Measurements from ENCODE around the gene BICRAL. TPM values are rescaled to one million over a fixed set of nuclear protein-coding genes. Genes with fewer than 3 reads are reported as not detected.

BICRAL gene
- total RNA-seq, 4 donors from 2014 or later, result 15.8 to 22.8 (median 16.9) TPM

DNA sequence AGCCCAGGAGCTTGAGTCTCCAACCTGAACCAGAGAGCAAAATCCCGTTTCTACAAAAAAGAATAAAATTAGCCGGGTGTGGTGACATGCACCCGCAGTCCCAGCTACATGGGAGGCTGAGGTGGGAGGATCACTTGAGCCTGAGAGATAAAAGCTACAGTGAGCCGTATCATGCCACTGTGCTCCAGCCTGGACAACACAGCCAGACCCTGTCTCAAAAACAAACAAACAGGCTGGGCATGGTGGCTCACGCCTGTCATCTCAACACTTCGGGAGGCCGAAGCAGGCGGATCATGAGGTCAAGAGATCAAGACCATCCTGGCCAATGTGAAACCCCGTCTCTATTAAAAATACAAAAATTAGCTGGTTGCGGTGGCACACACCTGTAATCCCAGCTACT lies 122.6 kb downstream of the BICRAL start:
- TF ChIP-seq, protein P1, sequence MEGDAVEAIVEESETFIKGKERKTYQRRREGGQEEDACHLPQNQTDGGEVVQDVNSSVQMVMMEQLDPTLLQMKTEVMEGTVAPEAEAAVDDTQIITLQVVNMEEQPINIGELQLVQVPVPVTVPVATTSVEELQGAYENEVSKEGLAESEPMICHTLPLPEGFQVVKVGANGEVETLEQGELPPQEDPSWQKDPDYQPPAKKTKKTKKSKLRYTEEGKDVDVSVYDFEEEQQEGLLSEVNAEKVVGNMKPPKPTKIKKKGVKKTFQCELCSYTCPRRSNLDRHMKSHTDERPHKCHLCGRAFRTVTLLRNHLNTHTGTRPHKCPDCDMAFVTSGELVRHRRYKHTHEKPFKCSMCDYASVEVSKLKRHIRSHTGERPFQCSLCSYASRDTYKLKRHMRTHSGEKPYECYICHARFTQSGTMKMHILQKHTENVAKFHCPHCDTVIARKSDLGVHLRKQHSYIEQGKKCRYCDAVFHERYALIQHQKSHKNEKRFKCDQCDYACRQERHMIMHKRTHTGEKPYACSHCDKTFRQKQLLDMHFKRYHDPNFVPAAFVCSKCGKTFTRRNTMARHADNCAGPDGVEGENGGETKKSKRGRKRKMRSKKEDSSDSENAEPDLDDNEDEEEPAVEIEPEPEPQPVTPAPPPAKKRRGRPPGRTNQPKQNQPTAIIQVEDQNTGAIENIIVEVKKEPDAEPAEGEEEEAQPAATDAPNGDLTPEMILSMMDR (IDR thresholded peaks at IDR 0.05; ENCODE audit: low read depth), result no peak

DNA sequence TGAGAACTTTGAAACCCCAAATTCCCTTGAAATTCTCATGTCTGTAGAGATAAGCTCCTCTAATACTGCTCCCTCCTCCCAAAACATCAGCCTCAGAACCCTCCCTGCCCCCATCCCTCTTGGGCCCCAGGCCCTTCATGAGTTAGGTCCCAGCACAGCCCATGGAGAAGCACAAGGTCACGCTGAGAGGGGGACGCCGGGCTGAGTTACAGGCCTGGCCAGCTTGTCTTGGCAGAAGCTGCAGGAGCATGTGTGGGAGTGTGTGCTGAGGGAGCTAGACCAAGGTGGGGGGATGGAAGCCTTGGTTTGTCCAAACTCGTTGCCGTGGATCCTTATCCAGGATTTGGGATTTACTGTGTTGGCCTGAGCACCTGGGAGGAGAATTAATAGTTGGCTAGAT lies 125.5 kb downstream of the BICRAL start:
- TF ChIP-seq, protein P1 (IDR thresholded peaks at IDR 0.05; ENCODE audit: low read depth), result no peak

DNA sequence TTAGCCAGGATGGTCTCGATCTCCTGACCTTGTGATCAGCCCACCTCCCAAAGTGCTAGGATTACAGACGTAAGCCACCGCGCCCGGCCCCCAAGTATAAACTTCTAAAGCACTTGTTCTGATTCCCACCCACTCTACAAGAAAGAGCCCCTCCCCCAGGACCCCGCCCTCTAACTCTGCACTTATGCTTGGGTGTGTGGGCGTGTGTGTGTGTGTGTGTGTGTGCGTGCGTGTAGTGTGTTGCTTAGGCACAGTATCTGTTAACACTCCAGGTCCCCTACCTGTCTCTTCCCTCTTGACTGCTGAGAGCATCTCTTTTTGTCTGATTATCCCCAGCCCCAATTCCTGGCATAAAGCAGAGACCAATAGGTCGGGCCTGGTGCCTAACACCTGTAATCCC lies 128.0 kb downstream of the BICRAL start:
- TF ChIP-seq, protein P1 (IDR thresholded peaks at IDR 0.05; ENCODE audit: low read depth), result no peak

DNA sequence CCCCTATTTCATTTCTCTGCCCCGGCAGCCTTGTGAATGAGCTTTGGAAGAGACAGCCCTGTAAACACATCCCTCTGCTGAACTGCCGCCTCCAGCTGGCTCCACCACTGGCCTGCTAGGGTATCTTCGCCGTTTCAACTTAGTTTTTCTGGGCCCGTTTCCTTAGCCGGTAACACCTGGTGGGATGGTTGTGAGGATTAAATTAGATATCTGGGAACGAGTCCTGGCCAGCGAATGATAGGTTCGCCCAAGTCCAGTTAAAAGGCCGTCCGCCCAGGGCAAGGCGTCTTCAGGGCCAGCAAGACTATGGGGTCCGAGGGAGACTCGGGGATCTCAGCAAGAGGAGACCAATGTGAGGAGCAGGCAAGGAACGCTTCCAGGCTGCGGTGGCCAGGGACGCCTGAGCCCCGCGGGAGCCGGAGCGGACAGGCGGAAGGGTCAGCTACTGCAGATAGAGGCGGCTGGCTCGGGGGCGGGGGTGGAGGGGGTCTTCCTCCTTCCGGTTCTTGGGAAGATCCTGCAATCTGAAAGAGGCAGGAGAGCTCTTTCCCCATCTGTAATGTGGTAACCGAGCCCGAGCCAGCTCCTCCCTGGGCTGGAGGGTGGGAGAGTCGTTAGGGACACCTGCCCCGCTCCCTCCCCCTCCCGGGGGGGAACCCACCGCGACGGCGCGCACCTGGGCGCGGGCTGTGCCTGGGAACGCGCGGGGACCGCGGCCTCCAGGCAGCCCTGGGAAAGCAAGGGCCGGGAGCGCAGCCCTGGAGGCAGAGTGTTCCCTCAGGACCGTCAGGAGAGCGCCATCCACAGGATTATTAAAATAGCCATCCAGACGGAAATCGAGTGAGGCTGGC lies 129.5 kb downstream of the BICRAL start:
- TF ChIP-seq, protein P1 (IDR thresholded peaks at IDR 0.05; ENCODE audit: low read depth), result no peak

DNA sequence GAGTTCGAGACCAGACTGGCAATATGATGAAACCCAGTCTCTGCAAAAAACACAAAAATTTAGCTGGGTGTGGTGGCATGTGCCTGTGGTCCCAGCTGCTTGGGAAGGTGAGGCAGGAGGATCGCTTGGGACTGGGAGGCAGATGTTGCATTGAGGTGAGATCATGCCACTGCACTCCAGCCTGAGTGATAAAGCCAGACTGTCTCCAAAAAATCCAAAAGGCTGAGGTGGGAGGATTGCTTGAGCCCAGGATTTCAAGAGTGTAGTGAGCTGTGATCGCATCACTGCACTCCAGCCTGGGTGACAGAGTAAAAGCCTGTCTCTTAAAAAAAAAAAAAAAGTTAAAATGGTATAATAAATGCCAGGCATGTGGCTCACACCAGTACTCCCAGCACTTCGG lies 132.7 kb downstream of the BICRAL start:
- TF ChIP-seq, protein P1 (IDR thresholded peaks at IDR 0.05; ENCODE audit: low read depth), result no peak

DNA sequence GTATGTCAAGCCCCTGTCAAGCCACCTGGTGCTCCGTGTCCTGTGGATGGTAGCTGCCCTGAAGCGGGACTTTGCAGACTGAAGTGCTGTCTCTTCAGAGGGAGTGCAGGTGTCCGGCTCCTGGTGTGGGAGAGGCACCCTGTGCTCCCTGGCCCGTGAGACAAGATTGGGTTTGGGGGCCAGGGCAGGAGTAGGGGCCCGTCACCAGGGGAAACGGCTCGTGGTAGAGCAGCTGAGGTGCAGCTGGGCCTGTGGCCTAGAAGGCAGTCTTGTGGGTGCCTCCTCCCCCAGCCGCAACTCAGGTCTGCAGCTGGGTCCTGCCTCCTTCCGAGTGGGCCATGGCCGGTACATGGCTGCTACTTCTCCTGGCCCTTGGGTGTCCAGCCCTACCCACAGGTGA lies 133.9 kb downstream of the BICRAL start, which contains the start of gene PTCRA:
TSS of gene PTCRA (plus strand) at position 322 of the 400 bp plus-strand sequence. CDS start at position 339, 17 bp downstream.
- TF ChIP-seq, protein P1 (IDR thresholded peaks at IDR 0.05; ENCODE audit: low read depth), result no peak

DNA sequence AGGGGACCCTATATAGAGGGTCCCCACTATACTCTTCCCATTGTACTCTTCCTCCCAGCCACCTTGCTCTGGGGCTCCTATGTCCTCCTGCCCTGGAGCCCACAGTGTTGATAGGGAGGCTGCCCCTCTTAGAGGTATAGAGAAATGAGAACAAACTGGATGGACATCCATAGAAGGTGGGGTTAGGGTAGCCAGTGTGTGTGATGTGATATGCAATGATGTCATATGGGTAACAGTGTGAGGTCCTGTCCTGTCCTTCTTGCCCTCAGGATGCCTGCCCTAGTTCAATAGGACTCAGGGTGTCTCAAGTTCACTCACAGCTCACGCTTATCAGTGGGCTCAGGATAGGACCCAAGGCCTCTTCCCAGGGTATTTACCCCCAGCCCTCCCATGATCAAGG lies 134.4 kb downstream of the BICRAL start:
- TF ChIP-seq, protein P1 (IDR thresholded peaks at IDR 0.05; ENCODE audit: low read depth), result no peak

Other genes starting within 250 kb of the BICRAL start
- 10 to 100 TPM; 29.9 to 38.8 (median 36.4) TPM for gene UBR2, start 218.0 kb upstream of the BICRAL start, total RNA-seq
- under 1 TPM; 0.16 to 0.57 (median 0.39) TPM for gene PRPH2, start 59.5 kb upstream of the BICRAL start, total RNA-seq
- 10 to 100 TPM in 3 of 4 donors, 1 to 10 TPM in 1; 9.0 to 24.7 (median 20.4) TPM for gene TBCC, start 35.9 kb upstream of the BICRAL start, total RNA-seq
- gene RPL7L1, start 97.6 kb downstream of the BICRAL start, total RNA-seq, result 100 to 1,000 TPM in 1 of 4 donors, 10 to 100 TPM in 3; 85.5 to 106 (median 91.2) TPM
- gene PTCRA, start 134.0 kb downstream of the BICRAL start, total RNA-seq, result 1 to 10 TPM in 1 of 4 donors, not detected in 3; 1.5 TPM
- 10 to 100 TPM; 15.0 to 48.3 (median 26.1) TPM for gene CNPY3, start 147.4 kb downstream of the BICRAL start, total RNA-seq
- gene GNMT, start 178.7 kb downstream of the BICRAL start, total RNA-seq, result under 1 TPM in 1 of 4 donors, not detected in 3; 0.44 TPM
- 10 to 100 TPM in 3 of 4 donors, 1 to 10 TPM in 1; 6.0 to 30.9 (median 14.0) TPM for gene PEX6, start 197.1 kb downstream of the BICRAL start, total RNA-seq
- 10 to 100 TPM; 26.7 to 43.1 (median 34.7) TPM for gene PPP2R5D, start 202.5 kb downstream of the BICRAL start, total RNA-seq
- gene MEA1, start 231.9 kb downstream of the BICRAL start, total RNA-seq, result 10 to 100 TPM; 46.3 to 57.8 (median 52.0) TPM
- 10 to 100 TPM; 39.1 to 77.3 (median 64.0) TPM for gene KLHDC3, start 232.2 kb downstream of the BICRAL start, total RNA-seq
- gene RRP36, start 239.6 kb downstream of the BICRAL start, total RNA-seq, result 10 to 100 TPM; 42.7 to 63.9 (median 55.4) TPM